HUES64 (cell line): ENCODE data around the gene EFNA1.
"Not testable (repeated sequence)": the region's sequence is repeated elsewhere in the genome, so short reads cannot be mapped to it uniquely, and the experiment has no call there.

Experiments
- H3K27ac ChIP-seq: 2 replicates; pipeline ENCODE4 v1.7.0; 2013; ENCODE audit warnings: low read depth, low read length, inconsistent platforms
- H3K27me3 ChIP-seq: 2 replicates; pipeline ENCODE4 v1.6.1; 2013; ENCODE audit warnings: mild to moderate bottlenecking, low read length; ENCODE audit not compliant: insufficient read depth
- H3K36me3 ChIP-seq: 2 replicates; pipeline ENCODE4 v1.6.1; 2013; ENCODE audit warnings: mild to moderate bottlenecking, low read length; ENCODE audit not compliant: insufficient read depth
- H3K4me1 ChIP-seq: 2 replicates; pipeline ENCODE4 v1.6.1; 2013; ENCODE audit warnings: mild to moderate bottlenecking, low read length, moderate library complexity; ENCODE audit not compliant: insufficient read depth
- H3K4me3 ChIP-seq: 2 replicates; pipeline ENCODE4 v1.5.1; 2013; ENCODE audit warnings: mild to moderate bottlenecking, low read length, moderate library complexity
- H3K9ac ChIP-seq: 2 replicates; pipeline ENCODE4 v1.6.1; 2013; ENCODE audit warnings: mild to moderate bottlenecking, low read depth, low read length
- H3K9me3 ChIP-seq: 2 replicates; pipeline ENCODE4 v1.6.1; 2013; ENCODE audit warnings: low read depth, low read length; ENCODE audit not compliant: insufficient read depth
- WGBS: fragments of 150-250, 120-280 bp; methylation state at CpG from one replicate; pipeline ENCODE4 v1.1.7; 2013; ENCODE audit warnings: missing lambda C conversion rate; 5-methylcytosine and 5-hydroxymethylcytosine counted together

EFNA1 gene

DNA sequence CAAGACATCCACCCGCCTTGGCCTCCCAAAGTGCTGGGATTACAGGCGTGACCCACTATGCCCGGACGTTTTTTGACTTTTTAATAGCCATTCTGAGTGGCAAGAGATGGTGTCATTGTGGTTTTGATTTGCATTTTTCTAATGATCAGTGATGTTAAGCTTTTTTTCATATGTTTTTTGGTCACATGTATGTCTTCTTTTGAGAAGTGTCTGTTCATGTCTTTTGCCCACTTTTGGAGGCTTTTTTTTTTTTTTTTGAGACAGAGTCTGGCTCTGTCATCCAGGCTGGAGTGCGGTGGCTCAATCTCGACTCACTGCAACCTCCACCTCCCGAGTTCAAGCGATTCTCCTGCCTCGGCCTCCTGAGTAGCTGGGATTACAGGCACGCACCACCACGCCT, 36.9 kb downstream of the EFNA1 start:
- WGBS, result 96% methylated on average over 11 of the region's 11 CpGs
- H3K4me1 ChIP-seq, result not testable (repeated sequence)

DNA sequence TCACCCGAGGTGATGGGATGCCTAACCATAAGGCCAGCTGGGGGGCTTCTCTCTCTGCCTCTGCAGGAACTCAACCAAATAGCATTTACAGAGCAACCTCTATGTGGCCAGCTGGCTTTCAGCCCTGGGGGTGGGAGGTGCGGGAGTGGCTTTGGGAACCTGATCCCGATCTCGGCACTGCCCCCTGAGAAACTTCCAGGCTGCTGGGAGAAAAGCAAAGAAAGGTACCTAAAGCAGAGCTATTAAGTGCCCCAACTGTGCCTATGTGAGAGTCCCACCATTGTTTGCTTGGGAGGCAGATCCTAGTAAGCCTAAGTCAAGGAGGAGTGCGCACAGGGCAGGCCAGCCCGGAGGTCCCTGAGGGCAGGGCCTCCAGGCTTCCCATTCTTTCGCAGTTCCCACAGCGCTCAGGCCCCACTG, 38.4 kb downstream of the EFNA1 start:
- WGBS, result 69% methylated on average over 8 of the region's 8 CpGs
- no peaks in the 10 kb centered on the region for H3K27me3 ChIP-seq
- no peak overlapping the region for H3K27ac ChIP-seq
- H3K36me3 ChIP-seq, result peaks cover 18% of the 10 kb centered on the region
- peaks cover 8% of the 10 kb centered on the region; the same call in 1 of the 2 replicates for H3K4me1 ChIP-seq
- no peak overlapping the region for H3K9ac ChIP-seq
- peak overlapping the region; percentile 26; the same call in 1 of the 2 replicates for H3K4me3 ChIP-seq
- no peaks in the 10 kb centered on the region for H3K9me3 ChIP-seq

More for the DNA sequence above, 36.9 kb downstream of the EFNA1 start:
- not testable (repeated sequence) for H3K9ac ChIP-seq, H3K9me3 ChIP-seq, H3K36me3 ChIP-seq, H3K27me3 ChIP-seq, H3K27ac ChIP-seq, H3K4me3 ChIP-seq

GRCh38 chr1:155166471-155167165, 38.9 kb downstream of the EFNA1 start:
- Histone ChIP-seq H3K27me3 (no peaks in the 10 kb centered on the region), H3K4me1 (peaks cover 8% of the 10 kb centered on the region; the same call in 1 of the 2 replicates), H3K27ac (no peak overlapping the region), H3K4me3 (peak overlapping the region; percentile 39), H3K9ac (peak overlapping the region; percentile 14; the same call in 1 of the 2 replicates), H3K9me3 (no peaks in the 10 kb centered on the region), H3K36me3 (peaks cover 18% of the 10 kb centered on the region)
- 69% methylated on average over 27 of the region's 27 CpGs for WGBS

- Histone ChIP-seq H3K4me1 (peaks cover 14% of the 10 kb centered on the region), H3K4me3 (peak overlapping the region; percentile 56), H3K36me3 (peaks cover 18% of the 10 kb centered on the region), H3K27me3 (no peaks in the 10 kb centered on the region), H3K27ac (no peak overlapping the region), H3K9ac (peak overlapping the region; percentile 14; the same call in 1 of the 2 replicates), H3K9me3 (no peaks in the 10 kb centered on the region)
- WGBS, result 15% methylated on average over 26 of the region's 28 CpGs
Observed at GRCh38 chr1:155167166-155168104, 39.8 kb downstream of the EFNA1 start.

DNA sequence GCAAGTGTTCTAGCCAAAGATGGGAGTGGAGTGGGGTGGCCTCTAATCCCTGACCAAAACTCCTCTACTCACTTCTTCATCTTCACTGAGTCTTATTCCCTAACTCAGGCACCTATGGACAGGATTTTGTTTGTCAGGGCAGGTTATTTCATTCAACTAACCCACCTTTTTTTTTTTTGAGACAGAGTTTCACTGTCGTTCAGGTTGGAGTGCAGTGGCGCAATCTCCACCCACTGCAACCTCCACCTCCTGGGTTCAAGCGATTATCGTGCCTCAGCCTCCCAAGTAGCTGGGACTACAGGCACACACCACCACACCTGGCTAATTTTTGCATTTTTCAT, 40.4 kb downstream of the EFNA1 start:
- H3K27ac ChIP-seq, H3K27me3 ChIP-seq, H3K9me3 ChIP-seq, H3K9ac ChIP-seq, H3K4me3 ChIP-seq: not testable (repeated sequence)
- peaks cover 18% of the 10 kb centered on the region for H3K36me3 ChIP-seq
- 58% methylated on average over 4 of the region's 4 CpGs for WGBS
- H3K4me1 ChIP-seq, result peaks cover 14% of the 10 kb centered on the region

DNA sequence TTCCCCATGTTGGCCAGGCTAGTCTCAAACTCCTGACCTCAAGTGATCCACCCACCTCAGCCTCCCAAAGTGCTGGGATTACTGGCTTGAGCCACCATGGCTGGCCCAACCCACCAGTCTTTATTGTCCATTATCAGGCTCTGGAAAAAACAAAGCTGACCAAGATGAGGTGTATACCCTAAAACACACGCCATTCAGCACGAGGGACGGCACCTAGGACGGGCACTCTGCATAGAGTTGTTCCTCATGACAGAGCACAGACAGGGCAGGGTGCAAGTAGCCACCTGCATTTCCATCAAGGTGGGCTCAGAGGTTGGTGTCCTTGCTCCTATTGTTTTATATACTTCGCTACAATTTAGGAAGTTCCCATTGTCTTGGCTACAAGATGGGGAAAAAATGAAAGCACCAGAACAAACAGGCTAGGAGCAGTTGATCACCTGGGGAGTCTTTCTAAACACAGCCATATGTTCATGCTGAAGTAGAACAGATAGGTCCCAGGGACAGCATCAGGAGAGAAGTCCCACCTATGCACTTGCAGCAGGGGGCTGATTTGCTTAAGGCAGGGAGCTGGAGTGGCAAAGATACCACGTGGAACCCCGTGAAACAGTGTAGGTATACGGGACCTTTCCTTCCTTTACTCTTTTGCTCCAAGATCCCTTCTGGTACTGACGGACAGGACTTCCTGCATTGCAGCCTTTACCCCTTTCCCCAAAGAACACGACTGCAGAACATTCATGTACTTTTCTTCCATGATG, 41.0 kb downstream of the EFNA1 start:
- 91% methylated on average over 10 of the region's 10 CpGs for WGBS
- Histone ChIP-seq H3K9me3 (no peaks in the 10 kb centered on the region), H3K9ac (no peak overlapping the region), H3K27me3 (no peaks in the 10 kb centered on the region), H3K36me3 (peaks cover 18% of the 10 kb centered on the region), H3K4me1 (peaks cover 14% of the 10 kb centered on the region), H3K27ac (no peak overlapping the region), H3K4me3 (no peak overlapping the region)

GRCh38 chr1:155169541-155169940, 41.9 kb downstream of the EFNA1 start:
- Histone ChIP-seq H3K4me1 (peaks cover 14% of the 10 kb centered on the region), H3K4me3 (no peak overlapping the region), H3K9ac (no peak overlapping the region), H3K9me3 (no peaks in the 10 kb centered on the region), H3K27ac (no peak overlapping the region), H3K27me3 (no peaks in the 10 kb centered on the region), H3K36me3 (peaks cover 18% of the 10 kb centered on the region)
- WGBS, result 94% methylated on average over 5 of the region's 5 CpGs

DNA sequence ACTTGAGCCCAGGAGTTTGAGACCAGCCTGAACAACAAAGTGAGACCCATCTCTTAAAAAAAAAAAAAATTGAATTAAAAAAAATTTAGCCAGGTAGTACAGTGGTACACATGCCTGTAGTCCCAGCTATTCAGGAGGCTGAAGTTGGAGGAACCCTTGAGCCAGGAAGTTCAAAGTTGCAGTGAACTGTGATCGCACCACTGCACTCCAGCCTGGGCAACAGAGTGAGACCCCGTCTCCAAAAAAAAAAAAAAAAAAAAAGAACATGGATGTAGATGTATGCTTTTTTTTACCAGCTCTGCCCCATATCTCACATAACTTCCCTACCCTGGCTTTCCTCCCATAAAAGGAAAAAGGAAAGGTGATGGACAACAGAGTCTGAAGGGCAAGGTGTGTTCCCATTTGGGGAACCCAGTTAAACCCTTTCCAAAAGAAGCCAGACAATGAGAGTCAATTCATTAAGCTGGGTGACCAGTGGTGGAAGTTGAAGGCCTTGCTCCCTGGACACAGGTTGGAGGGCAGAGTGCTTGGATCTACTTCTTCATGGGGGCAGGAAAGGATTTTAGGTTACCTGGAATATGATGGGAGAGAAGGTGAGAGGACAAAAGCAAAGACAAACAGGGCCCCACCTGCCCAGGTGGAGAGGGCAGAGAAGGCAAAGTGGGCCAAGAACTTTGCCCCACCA, 42.6 kb downstream of the EFNA1 start:
- no peaks in the 10 kb centered on the region for H3K9me3 ChIP-seq
- 92% methylated on average over 1 of the region's 2 CpGs for WGBS
- H3K4me1 ChIP-seq, result peaks cover 14% of the 10 kb centered on the region
- no peak overlapping the region for H3K4me3 ChIP-seq
- peaks cover 18% of the 10 kb centered on the region for H3K36me3 ChIP-seq
- H3K27me3 ChIP-seq, result no peaks in the 10 kb centered on the region
- no peak overlapping the region for H3K27ac ChIP-seq
- no peak overlapping the region for H3K9ac ChIP-seq

DNA sequence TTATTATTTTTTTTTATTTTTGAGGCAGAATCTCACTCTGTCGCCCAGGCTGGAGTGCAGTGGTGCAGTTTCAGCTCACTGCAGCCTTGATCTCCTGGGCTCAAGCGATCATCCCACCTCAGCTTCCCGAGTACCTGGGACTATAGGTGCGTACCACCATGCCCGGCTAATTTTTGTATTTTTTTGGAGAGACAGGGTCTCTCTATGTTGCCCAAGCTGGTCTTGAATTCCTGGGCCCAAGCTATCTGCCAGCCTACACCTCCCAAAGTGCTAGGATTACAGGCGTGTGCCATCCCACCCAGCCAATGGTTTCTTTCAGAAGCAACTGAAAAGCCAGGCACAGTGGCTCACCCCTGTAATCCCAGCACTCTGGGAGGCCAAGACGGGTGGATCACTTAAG, 43.1 kb downstream of the EFNA1 start:
- no peak overlapping the region for H3K9ac ChIP-seq
- no peaks in the 10 kb centered on the region for H3K9me3 ChIP-seq
- H3K27ac ChIP-seq, result no peak overlapping the region
- WGBS, result 96% methylated on average over 7 of the region's 7 CpGs
- no peaks in the 10 kb centered on the region for H3K27me3 ChIP-seq
- peaks cover 18% of the 10 kb centered on the region for H3K36me3 ChIP-seq
- H3K4me3 ChIP-seq, result no peak overlapping the region
- peaks cover 13% of the 10 kb centered on the region for H3K4me1 ChIP-seq

- WGBS, result 52% methylated on average over 8 of the region's 8 CpGs
- Histone ChIP-seq H3K9ac (peak overlapping the region; percentile 80), H3K9me3 (no peaks in the 10 kb centered on the region), H3K27me3 (no peaks in the 10 kb centered on the region), H3K36me3 (peaks cover 22% of the 10 kb centered on the region), H3K27ac (peak overlapping the region; percentile 87; the same call in 1 of the 2 replicates), H3K4me3 (peak overlapping the region; percentile 81), H3K4me1 (peaks cover 7% of the 10 kb centered on the region)
Observed at GRCh38 chr1:155171836-155172731, 44.4 kb downstream of the EFNA1 start.
